NCI-H1436 treated with DMSO at 0.1 percent for 48 hours (cell line): Measurements from ENCODE around the gene BMAL1.
A peak's percentile ranks its signal among the peaks of the same experiment; 100 is the strongest.

Experiments used
- DNase-seq: peaks from one replicate; lab custom pipeline; 2025; lab: John Stamatoyannopoulos, UW

The BMAL1 gene

GRCh38 chr11:13261591-13262061 is 16.0 kb upstream of the BMAL1 start:
- DNase-seq, result no peak

- no peak for DNase-seq
Measured at GRCh38 chr11:13262096-13262495, 15.5 kb upstream of the BMAL1 start.

DNA sequence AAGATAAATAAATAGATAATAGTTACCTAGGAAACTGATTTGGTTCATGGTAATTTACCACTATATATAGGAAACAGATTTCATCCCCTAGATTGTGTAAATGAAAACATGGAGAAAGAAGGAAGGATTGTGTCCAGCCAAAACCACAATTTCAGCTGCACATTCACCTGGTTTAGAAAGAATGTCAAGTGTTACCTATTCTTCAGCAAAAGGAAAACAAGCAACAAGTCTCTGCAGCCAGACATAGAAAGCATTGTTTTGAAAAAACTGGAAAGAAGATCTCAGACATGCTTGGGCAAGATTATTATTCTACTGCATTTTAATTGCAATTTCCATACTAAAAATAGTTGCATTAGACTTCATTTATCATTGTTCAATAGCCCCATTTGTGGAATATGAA is 8.8 kb upstream of the BMAL1 start:
- no peak for DNase-seq

GRCh38 chr11:13269775-13270174 is 7.8 kb upstream of the BMAL1 start:
- DNase-seq, result no peak

DNA sequence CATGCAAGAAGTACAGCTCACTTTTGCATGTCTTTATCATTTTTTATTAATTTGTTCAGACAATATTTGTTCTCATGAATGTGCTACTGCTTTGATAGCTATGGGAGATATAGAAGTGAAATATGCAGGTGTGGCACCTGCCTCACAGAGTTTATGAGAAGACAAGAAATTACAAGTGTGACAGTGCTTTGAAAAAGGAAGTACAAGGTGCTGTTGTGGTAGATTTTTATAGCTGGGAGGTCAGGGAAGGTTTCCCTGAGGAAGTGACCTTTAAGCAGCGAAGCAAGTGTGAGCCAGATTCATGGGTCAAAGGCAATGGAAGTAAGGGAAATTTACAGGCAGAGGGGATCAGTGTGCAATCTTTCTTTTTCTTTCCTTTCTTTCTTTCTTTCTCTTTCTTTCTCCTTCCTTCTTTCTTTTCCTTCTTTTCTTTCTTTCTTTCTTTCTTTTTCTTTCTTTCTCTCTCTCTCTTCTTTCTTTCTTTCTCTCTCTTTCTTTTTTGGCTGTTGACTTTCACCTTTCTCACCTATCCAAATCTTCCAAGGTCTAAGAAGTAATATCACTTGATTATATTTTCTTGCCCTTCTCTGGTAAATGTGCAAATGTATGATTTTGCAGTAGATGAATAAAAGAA is 6.4 kb upstream of the BMAL1 start:
- DNase-seq, result no peak

DNA sequence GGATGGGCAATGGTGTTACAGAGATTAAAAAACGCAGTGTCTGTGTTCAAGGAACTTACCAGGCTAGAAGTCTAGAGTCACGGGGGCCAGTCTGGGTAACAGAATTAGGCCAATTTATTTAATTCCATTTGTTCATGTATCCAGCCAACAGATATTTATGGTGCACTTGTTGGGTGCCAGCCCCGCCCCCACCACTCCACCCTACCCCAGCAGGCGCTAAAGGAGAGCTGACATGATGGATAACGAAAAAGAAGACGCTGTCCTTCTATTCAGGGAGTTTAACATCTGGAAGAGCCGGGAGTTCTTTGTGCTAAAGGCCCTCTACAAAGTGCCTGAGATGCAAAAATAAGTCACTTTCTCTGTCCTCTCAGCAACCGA is 1.1 kb upstream of the BMAL1 start:
- DNase-seq, result no peak

DNA sequence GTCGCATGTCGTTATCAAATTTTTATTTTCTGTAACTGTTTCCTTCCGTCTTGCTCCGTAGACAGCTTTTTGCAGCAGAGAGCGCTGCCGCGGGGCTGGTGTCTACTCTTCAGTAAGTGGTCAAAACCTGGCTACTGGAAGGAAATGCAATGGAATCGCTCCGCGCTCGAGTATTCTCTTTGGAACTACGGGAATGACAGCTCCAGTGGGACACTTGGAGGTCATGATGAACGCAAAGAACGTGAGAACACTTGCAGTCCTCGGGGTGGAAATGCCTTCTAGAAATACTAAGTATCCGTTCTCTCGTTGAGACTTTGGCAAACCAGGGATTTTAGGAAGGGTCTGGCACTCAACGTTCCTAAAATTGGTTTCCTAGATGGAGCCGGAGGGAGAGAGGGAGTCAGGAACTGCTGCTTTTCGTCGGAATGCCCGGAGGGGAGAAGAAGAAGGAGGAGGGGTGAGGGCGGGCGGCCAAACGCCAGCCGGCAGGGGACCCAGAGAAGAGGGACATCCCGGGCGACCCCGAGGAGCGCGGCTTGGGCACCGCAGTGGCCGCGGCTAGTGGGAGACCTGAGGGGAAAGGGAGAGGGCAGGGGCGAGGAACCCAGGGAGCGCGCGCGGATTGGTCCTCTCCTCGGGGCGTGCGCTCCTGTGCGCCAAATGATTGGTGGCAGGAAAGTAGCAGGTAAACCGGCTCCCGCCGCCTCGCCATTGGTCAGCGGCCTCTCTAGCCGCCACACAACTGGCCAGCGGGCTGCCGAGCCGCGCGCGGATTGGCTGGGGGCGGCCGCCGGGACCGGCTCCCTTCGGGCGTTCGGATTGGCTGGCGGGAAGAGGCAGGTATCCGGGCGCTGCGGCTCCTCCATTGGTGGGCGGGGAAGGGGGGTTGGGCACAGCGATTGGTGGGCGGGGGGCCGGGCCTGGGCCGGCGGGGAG is 490 bp upstream of the BMAL1 start:
- DNase-seq, result peak; percentile 84

DNA sequence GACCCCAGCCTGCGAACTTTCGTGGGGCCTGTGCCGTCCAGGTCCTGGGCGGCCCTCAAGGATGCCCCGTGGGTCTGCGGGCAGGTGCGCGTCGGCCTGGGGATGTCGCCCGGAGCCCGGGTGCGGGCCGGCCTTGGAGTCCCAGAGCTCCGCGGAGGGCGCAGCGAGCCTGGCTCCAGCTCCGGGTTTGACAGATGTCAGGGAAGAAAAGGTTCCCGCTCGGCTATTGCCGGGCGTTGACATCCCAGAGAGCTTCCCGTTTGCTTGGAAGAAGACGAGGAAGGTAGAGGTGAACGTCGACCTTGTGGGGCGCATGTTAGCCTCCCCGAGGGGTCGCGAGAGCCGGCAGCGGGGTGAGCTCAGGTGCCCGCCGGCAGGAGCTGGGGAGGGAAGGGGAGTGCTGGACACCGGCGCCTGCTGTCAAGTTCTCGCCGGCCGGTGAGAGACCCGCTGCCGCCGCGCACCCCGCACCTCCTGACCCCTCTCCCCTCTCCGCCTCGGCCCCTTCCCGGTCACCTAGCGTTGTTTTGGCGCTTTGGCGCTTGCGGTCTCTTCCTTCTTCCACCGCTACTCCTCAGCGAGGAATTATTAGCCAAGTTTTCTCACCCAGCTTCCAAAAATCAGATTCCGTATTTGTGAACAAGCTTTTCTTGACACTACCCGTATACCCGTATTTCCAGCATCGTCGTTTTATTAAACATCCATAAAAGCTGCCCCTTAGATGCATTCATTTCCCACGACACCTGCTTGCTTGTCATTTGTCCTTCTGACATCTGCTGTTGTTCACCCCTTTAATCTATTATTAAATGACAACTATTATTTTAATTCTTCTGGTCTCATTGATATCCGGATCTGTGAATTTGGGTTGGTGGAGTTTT is 1.3 kb downstream of the BMAL1 start:
- no peak for DNase-seq

DNA sequence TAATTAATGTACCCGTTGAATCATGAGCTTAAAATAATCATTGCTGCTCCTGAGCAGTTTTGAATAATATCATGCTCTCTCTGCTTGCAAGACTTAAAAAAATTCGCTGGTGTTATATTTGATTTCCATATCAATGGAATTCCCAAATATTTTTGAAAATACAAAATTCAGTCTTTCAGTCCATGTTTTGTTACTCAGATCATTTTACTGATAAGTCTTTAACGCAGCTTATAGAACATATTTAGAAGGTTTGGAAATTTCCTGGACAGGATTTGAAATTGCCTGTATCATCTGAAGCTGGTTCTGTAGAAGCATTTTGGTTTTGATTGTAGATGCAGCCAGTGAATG is 1.9 kb downstream of the BMAL1 start:
- DNase-seq, result no peak

DNA sequence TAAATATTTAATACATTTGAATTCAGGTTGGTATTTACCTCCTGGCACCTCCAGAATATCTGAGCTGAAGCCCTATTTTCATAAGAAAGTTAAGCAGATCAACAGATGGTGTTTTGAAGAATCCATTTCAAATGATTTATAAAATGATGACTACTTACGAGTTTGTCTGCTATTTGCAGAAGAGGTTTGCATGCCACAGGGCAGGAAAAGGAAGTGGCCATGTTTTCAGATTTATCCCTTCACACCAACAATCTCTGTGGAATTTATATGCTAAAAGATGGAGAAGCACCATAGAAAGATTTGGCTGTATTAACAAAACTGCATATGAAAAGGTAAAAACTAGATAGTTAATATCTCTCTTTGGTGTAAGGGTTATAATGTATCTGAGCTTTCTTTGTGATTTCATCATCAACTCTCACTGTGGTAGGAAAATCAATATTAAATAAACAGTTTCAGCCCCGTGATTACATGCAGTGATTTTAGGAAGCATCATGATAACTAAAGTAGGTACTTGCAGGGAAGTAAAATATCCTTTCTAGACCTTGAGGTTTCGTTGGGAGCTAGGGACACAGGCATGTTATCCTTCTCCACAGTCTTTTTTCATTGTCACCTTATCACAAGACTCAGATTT is 2.6 kb downstream of the BMAL1 start:
- DNase-seq, result no peak

DNA sequence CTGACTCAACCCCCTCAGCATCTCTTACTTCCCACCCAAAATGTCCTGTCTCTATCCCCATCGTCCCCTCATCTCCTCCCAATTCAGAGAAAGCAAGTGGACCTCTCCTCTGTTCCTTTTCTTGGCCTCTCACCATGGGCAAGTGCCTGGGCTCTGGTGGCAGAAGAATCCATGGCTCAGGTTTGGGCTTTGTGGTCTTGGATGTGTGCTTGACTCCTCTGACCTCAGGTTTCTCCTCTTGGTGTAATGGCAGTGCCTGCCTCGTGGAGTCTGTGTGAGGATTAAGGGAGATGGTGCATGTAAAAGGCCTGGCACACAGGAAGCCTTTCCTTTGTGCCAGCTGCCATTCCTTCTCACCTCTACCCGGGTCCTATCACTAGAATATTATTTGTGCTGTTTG is 3.2 kb downstream of the BMAL1 start:
- DNase-seq, result no peak

DNA sequence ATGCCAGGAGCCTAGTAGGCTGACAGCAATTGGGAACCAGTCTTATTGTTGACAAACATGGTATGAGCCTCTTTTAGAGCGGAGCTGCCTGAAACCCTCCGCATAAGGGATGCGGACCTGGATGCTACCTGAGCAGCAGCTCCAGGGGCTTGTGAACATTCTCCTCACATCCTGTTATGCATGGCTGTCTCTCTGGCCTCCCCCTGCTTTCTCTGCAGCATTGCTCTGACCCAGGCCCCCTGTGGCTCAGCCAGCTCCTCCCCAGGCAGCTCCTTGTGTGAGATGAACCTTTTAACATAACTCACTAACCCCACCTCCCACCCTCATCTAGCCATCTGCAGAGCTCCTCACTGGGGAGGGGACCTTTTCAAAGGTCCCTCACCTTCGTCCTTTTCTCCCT is 6.0 kb downstream of the BMAL1 start:
- no peak for DNase-seq

DNA sequence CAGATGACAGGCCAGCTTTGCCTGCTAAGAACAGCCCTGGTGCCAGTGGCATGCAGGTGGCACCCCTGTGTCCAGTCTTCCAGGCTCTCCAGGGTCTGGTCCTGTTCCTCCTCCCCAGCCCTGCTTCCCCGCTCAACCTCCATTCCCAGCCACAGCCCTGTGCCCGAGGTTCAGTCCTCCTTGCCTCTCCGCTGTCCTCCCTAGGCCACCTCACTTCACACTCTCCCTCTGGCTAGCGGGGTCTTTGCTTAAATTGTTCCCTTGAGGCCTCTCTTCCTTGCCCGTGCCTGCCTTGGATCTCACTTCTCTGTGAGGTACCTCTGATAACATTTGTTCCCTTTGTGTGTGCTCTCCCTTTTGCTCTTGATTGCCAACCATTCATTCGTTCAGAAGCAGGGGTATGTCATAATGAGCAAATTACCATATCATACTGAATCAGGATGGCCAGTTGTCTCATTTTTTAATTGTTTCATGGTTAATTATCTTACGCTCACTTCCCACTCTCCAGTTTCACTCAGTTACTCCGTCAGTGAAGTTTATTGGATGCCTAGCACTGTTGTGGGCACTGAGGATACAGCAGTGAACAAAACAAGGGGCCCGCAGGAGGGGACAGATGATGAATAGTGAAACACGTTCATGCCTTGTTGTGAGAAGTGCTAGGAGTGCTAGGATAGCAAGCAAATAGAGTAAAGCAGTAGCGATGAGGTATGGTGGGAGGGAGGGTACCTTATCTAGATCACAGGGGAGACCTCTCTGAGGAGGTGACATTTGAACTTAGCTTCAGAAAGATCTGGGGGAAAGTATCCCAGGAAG is 7.4 kb downstream of the BMAL1 start:
- no peak for DNase-seq

DNA sequence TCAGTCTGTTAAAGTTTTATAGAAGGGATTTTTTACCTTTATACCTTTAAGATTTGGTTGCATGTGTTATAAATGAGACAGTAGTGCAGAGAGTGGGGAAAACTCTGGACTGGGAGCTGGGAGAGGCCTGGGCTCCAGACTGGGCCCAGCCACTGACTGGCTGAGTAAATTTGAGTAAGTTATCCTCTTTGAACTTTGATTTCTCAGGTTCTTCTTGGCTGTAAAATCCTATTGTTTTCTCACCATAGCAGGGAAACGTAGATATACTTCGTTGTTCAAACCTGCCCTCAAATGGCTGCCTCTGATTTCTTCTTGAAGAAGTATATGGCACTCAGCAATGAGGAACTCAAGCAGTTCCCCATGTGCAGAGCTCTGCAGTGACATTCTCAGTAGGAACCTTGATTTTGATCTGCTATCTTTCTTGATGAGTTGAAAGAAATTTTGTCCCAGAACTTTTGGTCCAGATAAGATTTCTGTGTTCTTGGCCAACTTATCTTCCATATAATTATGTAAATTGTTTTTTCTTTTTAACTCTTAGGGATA is 8.8 kb downstream of the BMAL1 start:
- no peak for DNase-seq

- no peak for DNase-seq
Measured at GRCh38 chr11:13287036-13287435, 9.4 kb downstream of the BMAL1 start.

GRCh38 chr11:13287681-13288080 is 10.1 kb downstream of the BMAL1 start:
- no peak for DNase-seq

DNA sequence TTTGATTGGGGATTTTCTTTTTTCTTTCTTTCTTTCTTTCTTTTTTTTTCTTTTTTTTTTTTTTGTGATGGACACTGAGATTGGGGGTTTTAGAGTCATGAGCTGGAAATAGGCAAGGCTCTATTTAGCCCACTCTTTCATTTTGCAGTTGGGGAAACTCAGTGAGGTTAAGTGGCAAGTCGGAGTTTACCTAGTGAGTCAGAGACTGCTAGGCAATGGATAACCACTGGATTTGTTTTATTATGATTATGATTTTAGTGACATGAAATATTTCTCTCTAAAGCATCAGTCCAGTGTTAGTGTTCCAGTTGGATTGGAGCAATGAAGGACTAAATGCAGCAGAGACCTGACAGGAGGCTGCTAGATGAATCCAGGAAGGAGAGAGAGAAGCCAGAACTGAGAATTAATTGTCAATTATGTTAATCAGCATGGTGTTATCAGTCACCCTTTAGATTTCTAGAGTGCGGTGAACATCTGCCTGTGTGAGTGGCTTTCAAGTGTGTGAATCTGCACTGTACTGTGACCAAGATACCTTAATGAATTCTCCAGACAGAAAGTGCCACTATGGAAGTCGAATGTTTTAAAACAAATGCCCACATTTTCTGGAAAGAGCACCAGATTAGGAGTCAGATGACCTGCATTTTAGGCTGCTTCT is 10.9 kb downstream of the BMAL1 start:
- DNase-seq, result no peak

DNA sequence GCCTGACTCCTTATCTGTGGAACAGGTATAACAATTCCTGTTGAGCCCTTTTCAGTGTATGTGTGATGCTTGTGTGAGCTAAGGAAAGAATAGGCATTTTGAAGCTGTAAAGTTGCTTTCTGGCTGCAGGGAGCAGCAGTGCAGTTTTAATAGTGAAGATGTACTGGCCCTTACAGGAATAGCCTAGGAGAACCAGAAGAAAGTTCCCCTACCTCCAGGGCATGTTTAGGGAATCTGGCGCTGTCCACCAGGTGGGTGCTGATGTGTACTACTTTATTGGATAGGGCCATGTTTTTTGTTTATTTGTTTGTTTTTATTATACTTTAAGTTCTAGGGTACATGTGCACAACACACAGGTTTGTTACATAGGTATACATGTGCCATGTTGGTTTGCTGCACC is 11.5 kb downstream of the BMAL1 start:
- no peak for DNase-seq

DNA sequence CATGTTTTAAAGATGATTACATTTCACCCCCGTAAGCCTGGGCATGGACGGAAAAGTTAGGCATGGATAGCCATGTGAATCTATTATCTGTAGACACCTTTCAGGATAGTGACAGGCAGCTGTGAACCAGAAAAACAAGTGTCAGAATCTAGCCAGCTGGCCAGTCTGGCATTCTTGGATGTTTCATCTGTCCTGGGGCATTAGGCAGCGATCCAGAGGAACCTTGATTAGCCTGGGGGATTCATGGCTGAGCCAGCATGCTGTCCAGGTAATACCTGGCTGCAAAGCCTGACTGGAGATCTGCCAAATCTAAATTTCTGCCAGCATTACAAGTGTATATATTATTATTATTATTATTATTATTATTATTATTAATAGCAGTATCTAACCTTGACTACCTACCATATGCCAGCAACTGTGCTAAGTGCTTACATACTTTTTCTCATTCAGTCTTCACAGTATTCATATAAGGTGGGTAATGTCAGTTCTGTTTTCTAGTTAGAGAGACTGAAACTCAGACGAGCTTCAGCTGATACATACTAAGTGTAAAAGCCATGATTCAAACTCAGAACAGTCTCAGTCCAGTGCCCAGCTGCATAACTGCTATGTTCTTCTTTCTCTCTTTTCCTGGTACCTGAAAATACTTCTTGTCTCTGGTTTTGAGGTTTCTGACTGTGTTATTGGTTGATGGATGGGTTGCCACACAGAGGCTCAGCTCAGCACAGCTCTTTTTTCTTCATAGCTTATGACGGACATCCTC is 12.8 kb downstream of the BMAL1 start:
- DNase-seq, result no peak

GRCh38 chr11:13291361-13291760 is 13.8 kb downstream of the BMAL1 start:
- DNase-seq, result no peak
